Ishikawa (cell line): ENCODE data around the gene NLGN3.

Source experiments
- CEBPB ChIP-seq: IDR thresholded peaks from 2 replicates; pipeline ENCODE4 v1.6.1; 2012
- CREB1 ChIP-seq: IDR thresholded peaks from 2 replicates; pipeline ENCODE4 v1.6.1; 2012; ENCODE audit warnings: low read depth
- EGR1 ChIP-seq: IDR thresholded peaks from 2 replicates; pipeline ENCODE4 v1.6.1; 2012
- EP300 ChIP-seq: IDR thresholded peaks from 2 replicates; pipeline ENCODE4 v1.6.1; 2012; ENCODE audit warnings: borderline replicate concordance
- FOXM1 ChIP-seq: IDR thresholded peaks from 2 replicates; pipeline ENCODE4 v1.6.1; 2012; ENCODE audit warnings: low read depth, borderline replicate concordance
- MAX ChIP-seq: IDR thresholded peaks from 2 replicates; pipeline ENCODE4 v1.6.1; 2012
- NFIC ChIP-seq: IDR thresholded peaks from 2 replicates; pipeline ENCODE4 v1.6.1; 2012
- RAD21 ChIP-seq: IDR thresholded peaks from 2 replicates; pipeline ENCODE4 v1.6.1; 2012; ENCODE audit warnings: low read depth
- REST ChIP-seq: IDR thresholded peaks from 2 replicates; pipeline ENCODE4 v1.6.1; 2012; ENCODE audit warnings: low read depth, mild to moderate bottlenecking
- TAF1 ChIP-seq: IDR thresholded peaks from 2 replicates; pipeline ENCODE4 v1.6.1; 2012; ENCODE audit warnings: low read depth, mild to moderate bottlenecking
- TCF12 ChIP-seq: IDR thresholded peaks from 2 replicates; pipeline ENCODE4 v1.6.1; 2012; ENCODE audit warnings: low read depth
- TEAD4 ChIP-seq: IDR thresholded peaks from 2 replicates; pipeline ENCODE4 v1.6.1; 2012
- USF1 ChIP-seq: IDR thresholded peaks from 2 replicates; pipeline ENCODE4 v1.6.1; 2012
- YY1 ChIP-seq: IDR thresholded peaks from 2 replicates; pipeline ENCODE4 v1.6.1; 2012; ENCODE audit warnings: low read depth
- ZBTB7A ChIP-seq: IDR thresholded peaks from 2 replicates; pipeline ENCODE4 v1.6.1; 2012; ENCODE audit warnings: low read depth

Gene NLGN3

GRCh38 chrX:71191248-71191647, 46.6 kb downstream of the NLGN3 start:
- TF ChIP-seq YY1 (no peak), RAD21 (no peak), MAX (no peak), CEBPB (no peak), TCF12 (no peak), USF1 (no peak)

GRCh38 chrX:71195964-71196649, 51.5 kb downstream of the NLGN3 start:
- TF ChIP-seq EP300 (no peak), TEAD4 (no peak), TAF1 (no peak), EGR1 (no peak), ZBTB7A (no peak), CEBPB (no peak), NFIC (no peak), CREB1 (no peak), USF1 (no peak), REST (no peak), FOXM1 (no peak), RAD21 (no peak), MAX (no peak), TCF12 (no peak)

GRCh38 chrX:71198066-71198465, 53.4 kb downstream of the NLGN3 start:
- TF ChIP-seq EP300, result no peak
- TF ChIP-seq FOXM1, result no peak
- TF ChIP-seq CEBPB, result no peak
- TF ChIP-seq REST, result no peak
- TF ChIP-seq MAX, result no peak
- no peak for TF ChIP-seq USF1
- no peak for TF ChIP-seq NFIC
- TF ChIP-seq TCF12, result no peak
- TF ChIP-seq CREB1, result no peak
- no peak for TF ChIP-seq RAD21
- no peak for TF ChIP-seq TAF1

GRCh38 chrX:71199252-71200008, 54.8 kb downstream of the NLGN3 start:
- TF ChIP-seq RAD21 (no peak), ZBTB7A (no peak), EP300 (no peak), TCF12 (no peak), CEBPB (no peak), USF1 (no peak), MAX (no peak), REST (no peak), TAF1 (no peak), EGR1 (no peak), NFIC (no peak), TEAD4 (no peak), YY1 (no peak), FOXM1 (no peak), CREB1 (no peak)
